ENCODE data around the gene RBFA. TPM values are rescaled to one million over a fixed set of nuclear protein-coding genes. Genes with fewer than 3 reads are reported as not detected.
A peak's percentile ranks its signal among the peaks of the same experiment; 100 is the strongest.

Gene RBFA
- total and polyA plus RNA-seq, 2 of the 13 experiments (the other 11 are each of a cell fraction or from before 2014, with no cell fraction given) = 29.7 to 42.4 TPM

- TF ChIP-seq ZNF530 (CRISPR knock-in tag; IDR thresholded peaks at IDR 0.05; ENCODE audit: low read depth) (no peak), NCOA5 (CRISPR knock-in tag; IDR thresholded peaks at IDR 0.05) (no peak), HNRNPK (IDR thresholded peaks at IDR 0.05; ENCODE audit: low read depth, low read length, poor library complexity, severe bottlenecking) (peak; percentile 41), SOX13 (IDR thresholded peaks at IDR 0.05) (no peak), SOX13 (CRISPR knock-in tag; conservative IDR thresholded peaks at IDR 0.05 in 1 of 2, IDR thresholded peaks at IDR 0.05 in 1 of 2) (no peak; a peak in 1 of 4 replicates), HMGXB4 (CRISPR knock-in tag; IDR thresholded peaks at IDR 0.05; ENCODE audit: borderline replicate concordance in 1 of 2, low read depth in 1 of 2) (peak; percentile 80 to 88), HMG20B (CRISPR knock-in tag; conservative IDR thresholded peaks at IDR 0.05) (no peak), JUNB (CRISPR knock-in tag; IDR thresholded peaks at IDR 0.05; ENCODE audit: borderline replicate concordance) (no peak), ZNF235 (CRISPR knock-in tag; IDR thresholded peaks at IDR 0.05; ENCODE audit: borderline replicate concordance) (0 out of 2 replicates have a peak, but pooled peaks have one; percentile 72), ZNF513 (CRISPR knock-in tag; conservative IDR thresholded peaks at IDR 0.05) (no peak), TBL1XR1 (IDR thresholded peaks at IDR 0.05; ENCODE audit: borderline replicate concordance, low read length, partially characterized antibody) (no peak), ZKSCAN1 (IDR thresholded peaks at IDR 0.05; ENCODE audit: low read length) (no peak), SALL2 (CRISPR knock-in tag; IDR thresholded peaks at IDR 0.05) (peak; percentile 82), MAFK (conservative IDR thresholded peaks at IDR 0.05 in 1 of 2, IDR thresholded peaks at IDR 0.05 in 1 of 2; ENCODE audit: low read length in 2 of 2) (no peak), ASH2L (IDR thresholded peaks at IDR 0.05; ENCODE audit: insufficient read length, low read depth, low read length) (peak; percentile 61), MTA3 (CRISPR knock-in tag; IDR thresholded peaks at IDR 0.05) (no peak), KLF13 (CRISPR knock-in tag; IDR thresholded peaks at IDR 0.05) (no peak), NR1H2 (CRISPR knock-in tag; IDR thresholded peaks at IDR 0.05; ENCODE audit: borderline replicate concordance, low read depth) (no peak; the same call in 1 of the 2 replicates), ZBTB43 (CRISPR knock-in tag; conservative IDR thresholded peaks at IDR 0.05) (no peak), ELK4 (CRISPR knock-in tag; IDR thresholded peaks at IDR 0.05; ENCODE audit: borderline replicate concordance) (no peak), ZIK1 (CRISPR knock-in tag; IDR thresholded peaks at IDR 0.05; ENCODE audit: borderline replicate concordance, low read depth) (peak; percentile 67; the same call in 1 of the 2 replicates)
Measured at GRCh38 chr18:79988451-79989194, 45.6 kb upstream of the RBFA start, which contains the start of gene TXNL4A (continued).

Measured in HepG2 (cell line).